Brain microvascular endothelial cell (primary cell): ENCODE results near the gene B3GNT2.
"Not testable (repeated sequence)": the region's sequence is repeated elsewhere in the genome, so short reads cannot be mapped to it uniquely, and the experiment has no call there.

Source experiments
- DNase-seq: peaks from one replicate; pipeline ENCODE4 v3.0.0-alpha.2; 2020
- H3K27ac ChIP-seq: fragments of 250-450 bp; sonication (Bioruptor Pico); 2 replicates; pipeline ENCODE4 v1.5.1; 2020; ENCODE audit warnings: mild to moderate bottlenecking, moderate library complexity
- H3K27me3 ChIP-seq: fragments of 250-450 bp; sonication (Bioruptor Pico); replicated peaks from 2 replicates; pipeline ENCODE4 v1.5.1; 2020; ENCODE audit warnings: mild to moderate bottlenecking
- H3K36me3 ChIP-seq: fragments of 250-450 bp; sonication (Bioruptor Pico); replicated peaks from 2 replicates; pipeline ENCODE4 v1.5.1; 2020; ENCODE audit warnings: mild to moderate bottlenecking
- H3K4me3 ChIP-seq: 2 replicates; pipeline ENCODE4 v1.5.1; 2011; ENCODE audit warnings: low read depth, mild to moderate bottlenecking, control low read depth, low read length, moderate library complexity
- CTCF ChIP-seq: IDR thresholded peaks from 2 replicates; pipeline ENCODE4 v1.5.1; 2011; ENCODE audit warnings: low read depth, mild to moderate bottlenecking, moderate library complexity, low read length, control low read depth, inconsistent platforms; ENCODE audit errors: missing control alignments
- in situ Hi-C: cut with HindIII; loops from 2 replicates; pipeline ENCODE4 v1.10.0; 2017; ENCODE audit warnings: low sequenced_read_pairs, low pct_ligation_motif_present

Gene B3GNT2

DNA sequence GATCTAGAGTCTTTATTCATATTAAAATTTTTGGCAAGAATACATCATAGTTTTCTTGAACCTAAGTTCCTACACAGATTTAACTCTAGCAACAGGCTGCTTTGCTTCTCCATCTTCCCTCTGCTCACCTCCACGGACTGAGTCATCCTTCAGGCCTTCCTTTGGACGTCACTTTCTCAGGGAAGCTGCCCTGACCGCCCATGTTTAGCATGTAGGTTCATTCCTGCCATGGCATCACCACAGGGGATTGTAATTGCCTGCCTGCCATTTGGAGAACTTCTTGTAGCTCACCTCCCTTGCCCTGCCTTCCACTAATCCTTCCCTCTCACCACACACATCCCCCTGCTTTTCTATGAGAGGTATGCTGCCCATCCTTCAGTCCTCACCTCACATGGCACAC, 43.9 kb upstream of the B3GNT2 start:
- peak; percentile 21 for DNase-seq
- in situ Hi-C loops: no loop called here
- TF ChIP-seq CTCF: no peak

GRCh38 chr2:62156861-62157496, 38.9 kb upstream of the B3GNT2 start:
- Histone ChIP-seq H3K4me3 (no peak overlapping the region), H3K36me3 (no peaks in the 10 kb centered on the region), H3K27me3 (no peaks in the 10 kb centered on the region), H3K27ac (no peak overlapping the region)
- DNase-seq: no peak
- in situ Hi-C loops: no loop called here
- no peak for TF ChIP-seq CTCF

More for the DNA sequence above, 43.9 kb upstream of the B3GNT2 start:
- no peak overlapping the region for H3K4me3 ChIP-seq
- no peaks in the 10 kb centered on the region for H3K27me3 ChIP-seq
- H3K36me3 ChIP-seq: no peaks in the 10 kb centered on the region
- no peak overlapping the region for H3K27ac ChIP-seq

DNA sequence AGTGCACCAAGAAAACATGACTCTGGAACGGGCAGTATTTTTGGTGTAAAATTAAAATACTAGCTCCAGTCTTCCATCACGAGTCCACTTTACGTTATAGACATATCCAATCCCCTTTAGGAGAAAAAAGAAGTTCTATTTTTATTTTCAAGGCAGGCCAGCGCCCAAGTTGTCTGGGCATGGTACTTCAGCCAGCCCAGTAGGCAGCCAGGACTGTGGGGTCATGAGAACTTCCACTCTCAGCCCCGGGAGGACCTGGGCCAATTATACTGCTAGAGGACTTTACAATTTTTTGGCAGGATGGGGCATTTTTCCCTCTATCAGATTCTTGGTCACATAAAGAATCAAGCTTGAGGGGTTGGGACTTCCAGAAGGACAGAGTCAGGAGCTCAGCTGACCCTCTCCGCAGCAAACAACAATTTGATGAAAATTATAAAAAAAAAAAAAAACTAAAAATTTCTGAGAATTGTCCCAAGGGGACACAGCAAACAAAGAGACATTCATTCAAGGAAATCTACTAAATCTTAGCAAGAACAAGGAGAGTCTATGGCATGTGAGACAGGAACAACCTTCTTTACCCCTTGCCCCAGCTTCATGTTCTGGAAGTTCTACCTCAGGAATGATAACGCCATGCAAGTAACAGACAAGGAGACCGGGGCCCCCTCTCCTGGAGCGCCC, 37.3 kb upstream of the B3GNT2 start:
- no peaks in the 10 kb centered on the region for H3K27me3 ChIP-seq
- no peak overlapping the region for H3K4me3 ChIP-seq
- DNase-seq: no peak
- H3K27ac ChIP-seq: no peak overlapping the region
- in situ Hi-C loops: no loop called here
- TF ChIP-seq CTCF: no peak
- H3K36me3 ChIP-seq: no peaks in the 10 kb centered on the region

DNA sequence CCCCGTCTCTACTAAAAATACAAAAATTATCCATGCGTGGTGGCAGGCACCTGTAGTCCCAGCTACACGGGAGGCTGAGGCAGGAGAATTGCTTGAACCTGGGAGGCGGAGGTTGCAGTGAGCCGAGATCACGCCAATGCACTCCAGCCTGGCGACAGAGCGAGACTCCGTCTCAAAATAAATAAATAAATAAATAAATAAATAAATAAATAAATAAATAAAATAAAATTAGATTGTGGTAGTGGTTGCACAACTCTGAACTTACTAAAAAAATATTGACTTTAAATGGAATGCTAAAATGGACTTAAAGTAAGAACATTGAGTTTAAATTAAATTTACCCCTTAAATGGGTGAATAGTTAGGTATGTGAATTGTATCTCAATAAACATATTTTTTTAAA, 35.2 kb upstream of the B3GNT2 start:
- in situ Hi-C loops, H3K4me3 ChIP-seq, DNase-seq, H3K27me3 ChIP-seq, H3K27ac ChIP-seq, H3K36me3 ChIP-seq: not testable (repeated sequence)

GRCh38 chr2:62163106-62163831, 32.6 kb upstream of the B3GNT2 start:
- in situ Hi-C loops: no loop called here
- H3K27me3 ChIP-seq: no peaks in the 10 kb centered on the region
- no peak for DNase-seq
- no peak overlapping the region for H3K27ac ChIP-seq
- H3K4me3 ChIP-seq: no peak overlapping the region
- no peak for TF ChIP-seq CTCF
- H3K36me3 ChIP-seq: no peaks in the 10 kb centered on the region

DNA sequence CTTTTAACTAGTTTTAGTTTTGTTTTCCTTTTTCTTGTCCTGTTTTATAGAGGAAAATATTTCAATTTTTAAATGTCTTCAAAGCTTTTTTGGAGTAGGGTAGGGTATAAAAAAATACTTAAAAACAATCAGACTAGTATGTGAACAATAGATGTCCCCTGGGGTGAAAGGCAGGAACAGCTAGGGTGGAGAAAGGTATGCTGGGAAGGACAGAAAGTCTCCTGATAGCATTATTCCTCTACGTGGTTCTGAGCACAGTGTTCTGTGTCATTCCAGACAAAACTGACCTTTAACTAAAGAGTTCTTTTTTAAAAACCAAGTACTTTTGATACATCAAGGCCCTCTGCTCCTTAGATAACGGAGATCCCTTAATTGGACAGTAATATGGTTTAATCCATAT, 32.1 kb upstream of the B3GNT2 start:
- DNase-seq: no peak
- in situ Hi-C loops: no loop called here
- Histone ChIP-seq H3K4me3 (no peak overlapping the region), H3K36me3 (no peaks in the 10 kb centered on the region), H3K27ac (no peak overlapping the region), H3K27me3 (no peaks in the 10 kb centered on the region)
- no peak for TF ChIP-seq CTCF
